Measurements from ENCODE around the gene DIP2A.
"Not testable (repeated sequence)": the region's sequence is repeated elsewhere in the genome, so short reads cannot be mapped to it uniquely, and the experiment has no call there.

Gene DIP2A

GRCh38 chr21:46425041-46425440 is 33.6 kb upstream of the DIP2A start:
- DNase-seq, result no peak

- DNase-seq, result peak; percentile 82
Measured at GRCh38 chr21:46425571-46425970, 33.1 kb upstream of the DIP2A start.

DNA sequence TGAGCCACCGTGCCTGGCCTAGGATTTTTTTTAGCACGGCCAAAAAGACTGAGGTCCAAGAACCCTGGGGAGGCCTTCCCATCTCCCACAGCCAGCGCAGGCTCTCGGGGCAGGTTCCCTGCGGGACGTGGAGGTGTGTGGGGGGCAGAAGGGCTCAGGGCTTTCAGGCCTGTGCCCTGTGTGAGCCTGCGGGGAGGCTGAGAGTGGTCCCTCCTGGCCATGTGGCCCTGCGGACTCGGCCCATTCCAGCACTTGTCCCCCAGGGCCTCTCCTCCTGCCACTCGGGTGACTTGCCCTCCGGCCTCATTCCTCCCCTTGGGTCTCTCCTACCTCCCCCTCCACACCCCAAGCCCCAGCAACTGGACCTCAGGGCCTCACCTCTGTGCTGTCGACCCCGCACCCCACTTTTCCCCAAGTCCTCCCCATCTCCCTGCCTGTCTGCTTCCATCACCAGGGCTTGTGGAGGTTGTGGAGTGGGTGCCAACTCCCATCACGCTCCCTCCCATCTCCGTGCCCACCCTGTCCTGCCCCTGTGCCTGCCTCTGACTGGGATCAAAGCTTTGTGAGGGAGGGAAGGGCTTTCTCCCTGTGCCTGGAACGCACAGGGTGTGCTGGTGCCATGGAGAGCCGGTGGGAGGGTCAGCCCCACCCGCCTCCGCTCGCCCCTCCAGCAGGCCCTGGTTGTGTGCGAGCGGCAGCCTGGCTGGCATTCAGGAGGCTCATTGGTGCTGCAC is 32.2 kb upstream of the DIP2A start:
- DNase-seq, result no peak

- no peak for DNase-seq
Measured at GRCh38 chr21:46427516-46427915, 31.2 kb upstream of the DIP2A start.

- DNase-seq, result no peak
Measured at GRCh38 chr21:46428286-46428685, 30.4 kb upstream of the DIP2A start.

GRCh38 chr21:46428987-46429710 is 29.5 kb upstream of the DIP2A start:
- DNase-seq, result no peak

DNA sequence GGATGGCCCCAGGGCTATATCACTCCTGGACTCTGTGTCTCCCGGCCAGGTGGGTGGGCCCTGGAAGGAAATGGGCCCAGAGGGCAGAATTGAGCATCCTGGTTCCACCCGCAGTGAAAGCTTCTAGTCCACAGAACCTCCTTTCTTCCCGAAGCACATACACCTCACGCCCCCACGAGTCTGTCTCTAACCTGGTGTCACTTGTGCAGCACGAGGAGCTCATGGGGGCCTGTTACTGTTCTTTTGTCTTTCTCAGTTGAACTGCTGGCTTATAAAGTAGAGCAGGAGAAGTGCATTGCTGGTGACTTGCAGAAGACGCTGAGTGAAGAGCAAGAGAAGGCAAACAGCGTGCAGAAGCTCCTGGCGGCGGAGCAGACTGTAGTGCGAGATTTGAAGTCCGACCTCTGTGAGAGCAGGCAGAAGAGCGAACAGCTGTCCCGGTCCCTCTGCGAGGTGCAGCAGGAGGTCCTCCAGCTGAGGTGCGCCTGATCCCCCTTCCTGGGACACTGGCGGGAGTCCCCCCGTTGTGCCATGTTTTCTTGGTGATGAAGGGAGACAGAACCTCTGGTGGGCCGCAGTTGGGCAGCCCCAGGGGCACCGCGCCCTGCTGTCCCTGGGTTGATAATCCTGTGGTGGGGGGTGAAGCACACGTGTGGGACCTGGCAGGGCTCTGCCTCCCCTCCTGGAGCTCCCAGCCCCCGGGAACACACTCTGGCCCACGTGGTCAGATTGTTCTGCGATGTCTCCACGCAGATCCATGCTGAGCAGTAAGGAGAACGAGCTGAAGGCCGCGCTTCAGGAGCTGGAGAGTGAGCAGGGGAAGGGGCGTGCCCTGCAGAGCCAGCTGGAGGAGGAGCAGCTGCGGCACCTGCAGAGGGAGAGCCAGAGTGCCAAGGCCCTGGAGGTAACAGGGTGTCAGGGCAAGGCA is 28.7 kb upstream of the DIP2A start:
- no peak for DNase-seq

GRCh38 chr21:46431448-46431847 is 27.2 kb upstream of the DIP2A start:
- no peak for DNase-seq

DNA sequence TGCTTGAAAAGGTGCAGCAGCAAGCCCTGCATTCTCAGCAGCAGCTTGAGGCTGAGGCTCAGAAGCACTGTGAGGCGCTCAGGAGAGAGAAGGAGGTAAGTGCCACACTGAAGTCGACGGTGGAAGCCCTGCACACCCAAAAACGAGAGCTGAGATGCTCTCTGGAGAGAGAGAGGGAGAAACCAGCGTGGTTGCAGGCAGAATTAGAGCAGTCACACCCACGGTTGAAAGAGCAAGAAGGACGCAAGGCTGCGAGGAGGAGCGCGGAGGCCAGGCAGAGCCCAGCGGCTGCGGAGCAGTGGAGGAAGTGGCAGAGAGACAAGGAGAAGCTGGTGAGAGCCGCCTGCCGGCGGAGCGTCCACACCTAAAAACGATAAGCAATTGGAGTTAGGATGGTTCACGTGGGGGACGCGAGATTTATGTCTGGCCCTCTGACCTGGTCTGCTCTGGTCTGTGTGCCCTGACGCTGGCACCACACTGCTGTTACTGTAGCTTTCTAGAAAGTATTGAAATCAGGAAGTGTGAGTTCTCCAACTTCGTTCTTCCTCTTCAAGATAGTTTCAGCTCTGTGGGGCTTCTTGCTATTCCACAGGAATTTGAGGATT is 26.7 kb upstream of the DIP2A start:
- DNase-seq, result peak; percentile 11

DNA sequence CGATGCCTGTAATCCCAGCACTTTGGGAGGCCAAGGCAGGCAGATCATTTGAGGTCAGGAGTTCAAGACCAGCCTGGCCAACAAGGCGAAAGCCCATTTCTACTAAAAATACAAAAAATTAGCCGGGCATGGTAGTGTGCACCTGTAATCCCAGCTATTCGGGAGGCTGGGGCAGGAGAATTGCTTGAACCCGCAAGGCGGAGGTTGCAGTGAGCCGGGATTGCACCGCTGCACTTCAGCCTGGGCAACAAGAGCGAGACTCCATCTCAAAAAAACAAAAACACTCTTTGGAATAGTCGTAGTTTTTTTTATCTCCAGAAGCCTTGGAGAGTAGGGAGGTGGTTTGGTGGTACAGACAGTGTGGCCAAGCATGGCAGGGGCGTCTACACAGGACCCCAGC is 25.6 kb upstream of the DIP2A start:
- DNase-seq, result not testable (repeated sequence)

GRCh38 chr21:46434322-46434958 is 24.3 kb upstream of the DIP2A start:
- DNase-seq, result no peak

DNA sequence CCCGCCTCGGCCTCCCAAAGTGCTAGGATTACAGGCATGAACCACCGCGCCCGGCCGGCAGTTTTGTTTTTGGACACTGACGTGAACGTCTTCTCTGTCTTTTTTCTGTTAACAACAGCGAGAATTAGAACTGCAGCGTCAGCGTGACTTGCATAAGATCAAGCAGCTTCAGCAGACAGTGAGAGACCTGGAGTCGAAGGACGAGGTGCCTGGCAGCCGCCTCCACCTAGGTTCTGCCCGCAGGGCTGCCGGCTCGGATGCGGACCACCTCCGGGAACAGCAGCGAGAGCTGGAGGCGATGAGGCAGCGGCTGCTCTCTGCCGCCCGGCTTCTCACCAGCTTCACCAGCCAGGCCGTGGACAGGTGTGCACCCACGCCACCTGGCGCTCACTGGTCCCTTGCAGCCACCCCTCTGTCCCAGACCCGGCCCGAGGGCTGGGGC is 22.9 kb upstream of the DIP2A start:
- DNase-seq, result no peak

GRCh38 chr21:46436621-46437020 is 22.1 kb upstream of the DIP2A start:
- DNase-seq, result no peak

GRCh38 chr21:46437096-46437498 is 21.6 kb upstream of the DIP2A start:
- DNase-seq, result no peak

GRCh38 chr21:46437511-46437910 is 21.2 kb upstream of the DIP2A start:
- DNase-seq, result no peak

DNA sequence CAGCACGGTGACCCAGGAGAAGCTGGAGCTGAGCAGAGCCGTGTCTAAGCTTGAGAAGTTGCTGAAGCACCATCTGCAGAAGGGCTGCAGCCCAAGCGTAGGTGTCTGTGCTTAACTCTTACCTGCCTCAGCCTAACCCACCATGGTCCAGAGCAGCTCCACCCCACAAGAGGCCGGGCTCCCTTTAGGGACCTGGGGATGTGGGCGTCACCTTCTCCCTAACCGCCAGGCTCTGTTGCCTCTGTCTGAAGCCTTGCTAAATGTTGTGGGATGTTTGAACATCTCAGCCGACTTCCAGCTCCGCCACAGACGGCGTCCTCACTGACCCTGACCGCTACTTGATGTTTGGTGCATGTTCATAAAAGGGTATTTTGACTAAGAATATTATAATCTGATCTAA is 20.4 kb upstream of the DIP2A start:
- no peak for DNase-seq

DNA sequence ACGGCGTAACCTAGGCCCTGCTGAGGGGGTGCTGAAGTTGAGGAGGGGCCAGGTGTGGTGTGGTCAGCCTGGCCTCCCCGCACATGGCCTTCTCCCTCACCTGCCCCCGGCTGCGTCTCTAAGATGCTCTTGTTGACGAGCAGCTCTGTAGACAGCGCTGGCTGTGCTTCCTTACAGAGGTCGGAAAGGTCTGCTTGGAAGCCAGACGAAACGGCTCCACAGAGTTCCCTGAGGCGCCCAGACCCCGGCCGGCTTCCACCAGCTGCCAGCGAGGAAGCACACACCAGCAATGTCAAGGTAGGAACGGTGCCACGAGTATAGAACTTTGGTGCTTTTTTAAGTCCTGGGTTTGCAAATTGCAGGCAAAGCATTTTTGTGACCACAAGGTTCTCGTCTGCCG is 18.8 kb upstream of the DIP2A start:
- no peak for DNase-seq

DNA sequence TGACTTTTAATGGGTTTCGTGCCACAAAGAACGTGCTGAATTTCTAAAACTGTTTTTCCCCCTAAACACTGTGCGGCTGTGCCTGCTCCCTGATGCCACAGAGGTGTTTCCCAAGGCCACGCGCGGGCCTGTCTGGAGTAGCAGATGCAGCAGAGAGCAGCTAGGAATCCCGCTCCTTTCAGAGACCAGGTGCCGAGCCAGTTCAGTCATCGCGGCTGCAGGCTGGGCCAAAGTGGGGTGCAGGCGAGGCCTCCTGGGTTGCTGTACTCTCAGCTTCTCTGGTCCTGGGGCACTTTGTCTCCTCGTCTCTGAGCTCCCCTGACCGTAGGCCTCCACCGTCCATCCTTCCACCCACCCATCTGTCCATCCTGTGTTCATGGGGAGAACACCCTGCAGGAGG is 17.4 kb upstream of the DIP2A start:
- DNase-seq, result no peak

GRCh38 chr21:46441961-46442498 is 16.7 kb upstream of the DIP2A start:
- DNase-seq, result no peak

DNA sequence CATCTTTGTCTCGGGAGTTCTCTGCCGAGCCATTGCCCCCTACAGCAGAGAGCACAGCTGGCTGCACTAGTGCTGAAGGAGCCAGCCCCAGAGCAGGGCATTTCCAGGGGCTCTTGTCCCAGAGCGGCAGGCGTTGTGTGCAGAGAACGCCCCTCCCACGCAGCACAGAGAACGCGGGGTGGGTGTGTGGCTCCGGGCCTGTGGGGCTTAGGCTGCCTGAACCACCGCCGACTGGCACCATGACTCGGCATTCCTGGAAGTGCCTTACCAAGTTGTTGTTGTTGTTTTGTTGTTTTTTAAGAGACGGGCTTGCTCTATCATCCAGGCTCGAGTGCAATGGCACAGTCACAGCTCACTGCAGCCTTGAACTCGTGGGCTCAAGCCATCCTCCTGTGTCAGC is 15.8 kb upstream of the DIP2A start:
- DNase-seq, result no peak

DNA sequence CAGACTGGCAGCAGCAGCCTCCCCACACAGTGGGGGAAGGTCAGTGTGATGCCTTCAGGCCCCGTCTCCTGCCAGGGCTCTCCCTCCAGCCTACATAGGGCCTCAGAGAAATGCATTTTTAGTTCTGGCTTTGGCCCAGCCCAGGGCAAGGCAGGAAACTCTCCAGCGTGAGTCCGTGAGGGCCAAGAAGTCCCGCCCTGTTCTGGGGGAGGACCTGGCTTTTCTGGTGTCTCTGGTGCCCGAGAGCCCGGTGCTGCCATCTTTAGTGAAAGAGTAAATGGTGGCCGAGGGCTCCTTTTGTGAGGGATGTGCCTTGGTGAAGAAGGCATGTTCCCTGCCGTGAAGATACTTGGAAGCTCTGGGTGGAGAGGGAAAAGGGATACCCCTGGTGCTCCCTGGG is 14.8 kb upstream of the DIP2A start:
- no peak for DNase-seq

- no peak for DNase-seq
Measured at GRCh38 chr21:46448108-46448507, 10.6 kb upstream of the DIP2A start.
